CD8-positive, alpha-beta memory T cell (primary cell): ENCODE results near the gene KPNA1. TPM values are rescaled to one million over a fixed set of nuclear protein-coding genes. Genes with fewer than 3 reads are reported as not detected.
A peak's percentile ranks its signal among the peaks of the same experiment; 100 is the strongest.

Experiments used
- CTCF ChIA-PET: fragments of 350-600 bp; sonication (Branson Sonifier 250); formaldehyde crosslinking; loops from one replicate; lab custom pipeline; 2021; ENCODE audit warnings: antibody characterized with exemption; lab: Charles Lee
- POLR2A ChIA-PET: fragments of 350-600 bp; sonication (Branson Sonifier 250); formaldehyde crosslinking; loops from one replicate; lab custom pipeline; 2021; ENCODE audit warnings: antibody characterized with exemption; lab: Charles Lee
- DNase-seq, 5 donors: peaks; one replicate each; pipeline versions ENCODE4 v3.0.0 to v3.0.0-alpha.2; 2020 to 2022; ENCODE audit warnings: mixed read lengths in 1 of 5
- H3K27ac ChIP-seq: one replicate; pipeline ENCODE4 v1.7.0; 2013; ENCODE audit warnings: low read depth, mild to moderate bottlenecking, low read length, moderate library complexity
- H3K27me3 ChIP-seq: 2 replicates; pipeline ENCODE4 v1.7.0; 2013; ENCODE audit warnings: low read length, mild to moderate bottlenecking; ENCODE audit not compliant: insufficient read depth, poor library complexity, severe bottlenecking
- H3K36me3 ChIP-seq: 2 replicates; pipeline ENCODE4 v1.7.0; 2013; ENCODE audit warnings: mild to moderate bottlenecking, low read length, moderate library complexity; ENCODE audit not compliant: insufficient read depth
- H3K4me1 ChIP-seq: 2 replicates; pipeline ENCODE4 v1.7.0; 2013; ENCODE audit warnings: mild to moderate bottlenecking, low read length, moderate library complexity; ENCODE audit not compliant: insufficient read depth
- H3K4me3 ChIP-seq: 2 replicates; pipeline ENCODE4 v1.7.0; 2013; ENCODE audit warnings: mild to moderate bottlenecking, low read length
- H3K9me3 ChIP-seq: 2 replicates; pipeline ENCODE4 v1.7.0; 2013; ENCODE audit warnings: mild to moderate bottlenecking, low read length
- H3K27ac Mint-ChIP-seq, 8 donors: one replicate each; pipeline ENCODE4 v1.8.0; 2020 to 2021; ENCODE audit warnings: mixed read lengths in 8 of 8, mild to moderate bottlenecking in 6 of 8, inconsistent platforms in 3 of 8, moderate library complexity in 3 of 8
- H3K27me3 Mint-ChIP-seq, 2 donors: one replicate each; pipeline ENCODE4 v1.8.0; 2020 to 2021; ENCODE audit warnings: mixed read lengths in 2 of 2, mild to moderate bottlenecking in 1 of 2, moderate library complexity in 1 of 2
- H3K36me3 Mint-ChIP-seq, 3 donors: one replicate each; pipeline ENCODE4 v1.8.0; 2020 to 2021; ENCODE audit warnings: mixed read lengths in 3 of 3, inconsistent platforms in 1 of 3, mild to moderate bottlenecking in 1 of 3
- H3K4me1 Mint-ChIP-seq, 3 donors: one replicate each; pipeline ENCODE4 v1.8.0; 2020 to 2021; ENCODE audit warnings: mixed read lengths in 3 of 3, inconsistent platforms in 1 of 3, mild to moderate bottlenecking in 1 of 3
- H3K4me3 Mint-ChIP-seq, 7 donors: one replicate each; pipeline ENCODE4 v1.8.0; 2020 to 2021; ENCODE audit warnings: mixed read lengths in 7 of 7, mild to moderate bottlenecking in 6 of 7, moderate library complexity in 4 of 7, inconsistent platforms in 2 of 7
- H3K9me3 Mint-ChIP-seq, 5 donors: one replicate each; pipeline ENCODE4 v1.8.0; 2020 to 2022; ENCODE audit warnings: mixed read lengths in 5 of 5, mild to moderate bottlenecking in 3 of 5, moderate library complexity in 2 of 5, inconsistent platforms in 1 of 5
- polyA plus RNA-seq: library from polyadenylated mRNA; unstranded; fragments of 300-500 nt; fragmentation: Illumina TruSeq; gene quantifications from one replicate; pipeline ENCODE4 v1.2.3, GENCODE V29; 2021
- total RNA-seq, 2 experiments: library from RNA; stranded (reverse); gene quantifications; one replicate each; pipeline ENCODE4 v1.2.3, GENCODE V29; 2021

KPNA1 gene
- total and polyA plus RNA-seq, 3 experiments from 2014 or later, result 49.1 to 60.4 (median 58.6) TPM

DNA sequence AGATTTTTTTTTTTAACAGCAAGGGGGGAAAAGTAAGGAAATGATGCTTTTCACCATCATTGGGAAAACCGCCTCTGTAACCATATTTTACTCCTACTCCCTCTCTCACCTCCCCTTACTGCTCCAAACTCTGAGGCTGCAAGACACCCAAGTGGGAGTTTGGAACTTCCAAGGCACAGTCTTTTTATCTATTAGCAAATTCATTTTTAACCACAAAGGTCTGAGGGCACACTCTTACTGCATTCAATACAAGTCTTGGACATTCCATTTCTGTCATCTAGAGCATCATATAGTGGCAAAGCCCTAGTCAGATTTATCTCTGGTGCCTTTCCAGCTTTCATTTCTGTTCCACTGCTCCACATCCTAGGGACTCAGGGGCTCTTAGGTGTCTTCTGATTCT, 117.5 kb downstream of the KPNA1 start:
- Mint-ChIP-seq H3K4me1 (peaks cover 0 to 7% (median 7%) of the 10 kb centered on the region in 3 donors), H3K27ac (peak overlapping the region in 1 of 8 donors; percentile 61), H3K9me3 (no peaks in the 10 kb centered on the region), H3K36me3 (peaks cover 0 to 21% (median 1%) of the 10 kb centered on the region in 3 donors), H3K4me3 (no peak overlapping the region), H3K27me3 (no peaks in the 10 kb centered on the region)
- Histone ChIP-seq H3K27me3 (no peaks in the 10 kb centered on the region), H3K9me3 (no peaks in the 10 kb centered on the region), H3K36me3 (no peaks in the 10 kb centered on the region), H3K4me3 (no peak overlapping the region), H3K4me1 (no peaks in the 10 kb centered on the region), H3K27ac (no peak overlapping the region)
- POLR2A ChIA-PET, result no interaction called here
- no peak for DNase-seq
- CTCF ChIA-PET, result no interaction called here

DNA sequence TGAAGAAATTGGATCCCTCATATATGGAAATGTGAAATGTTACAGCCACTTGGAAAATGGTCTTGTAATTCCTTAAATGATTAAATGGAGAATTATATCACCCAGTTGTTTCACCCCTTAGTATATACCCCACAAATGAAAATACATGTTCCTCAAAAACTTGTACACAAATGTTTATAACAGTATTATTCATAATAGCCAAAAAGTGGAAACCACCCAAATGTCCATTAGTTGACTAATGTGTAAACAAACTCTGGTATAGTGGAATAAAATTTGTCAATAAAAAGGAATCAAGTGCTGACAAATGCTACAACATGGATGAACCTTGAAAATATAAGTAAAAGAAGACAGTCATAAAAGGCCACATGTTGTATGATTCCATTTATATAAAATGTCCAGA, 118.2 kb downstream of the KPNA1 start:
- H3K4me3 ChIP-seq, result no peak overlapping the region
- Mint-ChIP-seq H3K27me3 (no peaks in the 10 kb centered on the region), H3K27ac (no peak overlapping the region), H3K9me3 (no peaks in the 10 kb centered on the region), H3K4me1 (peaks cover 0 to 7% (median 7%) of the 10 kb centered on the region in 3 donors), H3K36me3 (peaks cover 0 to 20% (median 1%) of the 10 kb centered on the region in 3 donors), H3K4me3 (no peak overlapping the region)
- no peaks in the 10 kb centered on the region for H3K27me3 ChIP-seq
- no peak for DNase-seq
- no peaks in the 10 kb centered on the region for H3K36me3 ChIP-seq
- no peaks in the 10 kb centered on the region for H3K9me3 ChIP-seq
- H3K27ac ChIP-seq, result no peak overlapping the region
- POLR2A ChIA-PET, result no interaction called here
- CTCF ChIA-PET, result no interaction called here
- H3K4me1 ChIP-seq, result no peaks in the 10 kb centered on the region

DNA sequence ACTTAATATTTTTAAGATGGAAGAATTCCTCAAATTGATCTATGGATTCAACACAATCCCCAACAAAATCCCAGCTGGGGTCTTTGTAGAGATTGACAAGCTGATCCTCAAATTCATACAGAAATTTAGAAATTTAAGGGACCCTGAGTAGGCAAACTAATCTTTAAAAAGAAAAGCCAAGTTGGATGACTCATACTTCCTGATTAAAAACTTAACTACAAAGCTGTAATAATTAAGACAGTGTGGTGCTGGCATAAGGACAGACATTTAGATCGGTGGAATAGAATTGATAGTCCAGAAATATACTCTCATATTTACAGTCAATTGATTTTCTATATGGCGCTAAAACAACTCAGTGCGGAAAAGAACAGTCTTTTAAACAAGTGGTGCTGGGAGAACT, 119.2 kb downstream of the KPNA1 start:
- Mint-ChIP-seq H3K9me3 (no peaks in the 10 kb centered on the region), H3K27me3 (no peaks in the 10 kb centered on the region)
- POLR2A ChIA-PET, result interaction anchor here (0.7 kb wide), 1 partner anchor 489 kb away, joined by 3 read pairs; no protein-coding TSS in a partner anchor

DNA sequence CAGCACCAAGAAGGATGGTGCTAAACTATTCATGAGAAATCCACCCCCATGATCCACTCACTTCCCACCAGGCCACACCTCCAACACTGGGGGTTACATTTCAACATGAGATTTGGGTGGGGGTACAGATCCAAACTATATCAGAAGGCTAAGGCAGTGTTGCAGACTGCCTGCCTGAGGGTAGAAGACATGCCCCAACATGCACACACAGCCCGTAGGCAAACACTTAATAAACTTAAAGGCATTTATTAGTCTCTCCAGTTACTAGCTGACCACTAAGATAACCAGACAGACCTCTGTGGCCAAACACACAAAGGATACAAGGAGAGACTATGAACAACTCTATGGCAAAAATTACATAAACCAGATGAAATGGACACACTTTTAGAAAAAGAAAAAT, 120.6 kb downstream of the KPNA1 start:
- Histone ChIP-seq H3K27me3 (no peaks in the 10 kb centered on the region), H3K36me3 (no peaks in the 10 kb centered on the region), H3K9me3 (no peaks in the 10 kb centered on the region), H3K27ac (no peak overlapping the region), H3K4me1 (no peaks in the 10 kb centered on the region), H3K4me3 (no peak overlapping the region)
- CTCF ChIA-PET, result interaction anchor here (1.8 to 2.7 kb wide), 5 partner anchors 10 to 285 kb away, joined by 7 to 19 read pairs (median 9); partner anchors contain the start of genes FAM162A, MIX23, PARP14 and WDR5B
- POLR2A ChIA-PET, result no interaction called here
- Mint-ChIP-seq H3K4me1 (peaks cover 0 to 7% (median 5%) of the 10 kb centered on the region in 3 donors), H3K9me3 (no peaks in the 10 kb centered on the region), H3K27ac (peak overlapping the region in 1 of 8 donors; percentile 66), H3K36me3 (peaks cover 0 to 17% (median 0%) of the 10 kb centered on the region in 3 donors), H3K4me3 (no peak overlapping the region), H3K27me3 (no peaks in the 10 kb centered on the region)
- no peak for DNase-seq

More for the DNA sequence above, 119.2 kb downstream of the KPNA1 start:
- no peak for DNase-seq
- H3K4me1 Mint-ChIP-seq, result peaks cover 0 to 7% (median 5%) of the 10 kb centered on the region in 3 donors
- H3K27me3 ChIP-seq, result no peaks in the 10 kb centered on the region
- no peak overlapping the region for H3K27ac Mint-ChIP-seq
- H3K9me3 ChIP-seq, result no peaks in the 10 kb centered on the region
- H3K4me3 ChIP-seq, result no peak overlapping the region
- H3K4me1 ChIP-seq, result no peaks in the 10 kb centered on the region
- no peaks in the 10 kb centered on the region for H3K36me3 ChIP-seq
- CTCF ChIA-PET, result no interaction called here
- H3K4me3 Mint-ChIP-seq, result no peak overlapping the region
- H3K27ac ChIP-seq, result no peak overlapping the region
- peaks cover 0 to 20% (median 0%) of the 10 kb centered on the region in 3 donors for H3K36me3 Mint-ChIP-seq

DNA sequence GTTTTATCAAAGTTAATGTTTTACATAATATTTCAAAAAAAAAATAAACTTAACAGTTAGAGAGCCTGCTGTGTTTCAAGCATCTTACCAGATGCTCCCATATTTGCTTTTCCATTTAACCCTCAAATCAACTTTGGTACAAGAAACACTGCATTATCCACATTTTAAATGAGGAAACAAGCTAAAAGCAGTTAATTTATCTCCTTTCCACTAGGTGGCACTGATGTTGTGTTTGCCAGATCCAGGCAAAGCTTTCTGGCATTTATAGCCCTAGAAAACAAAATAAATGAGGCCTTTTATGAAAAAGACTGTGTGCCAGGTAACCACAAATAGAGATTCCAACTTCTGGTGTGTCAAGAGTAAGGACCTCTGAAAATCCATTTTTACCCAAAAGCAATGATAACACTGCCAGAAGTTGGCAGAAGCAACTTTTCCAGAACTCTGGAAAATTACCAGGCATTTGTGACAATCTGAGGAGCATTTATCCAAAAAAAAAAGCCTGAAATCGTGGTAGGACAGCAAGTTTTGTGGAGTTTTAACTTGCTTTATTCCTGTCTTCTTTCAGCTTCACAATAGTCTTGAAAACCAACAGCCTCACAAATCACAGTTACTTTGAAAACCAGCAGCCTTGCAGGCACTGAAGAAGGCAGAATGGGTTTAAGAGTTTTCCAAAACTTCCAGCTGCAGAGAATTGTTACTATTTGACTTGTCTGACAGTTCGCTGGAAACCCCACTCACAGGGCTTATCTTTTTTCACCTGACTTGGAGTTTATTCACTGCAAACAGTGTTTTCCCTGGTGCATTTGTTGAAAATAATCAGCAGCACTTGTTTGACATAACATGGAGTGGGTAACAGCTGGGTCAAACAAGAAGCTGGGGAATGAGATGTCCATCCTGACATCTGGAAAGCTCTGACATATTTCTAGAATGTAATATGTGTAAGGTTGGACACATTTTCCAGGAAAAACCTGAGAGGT, 121.6 kb downstream of the KPNA1 start:
- Histone ChIP-seq H3K36me3 (no peaks in the 10 kb centered on the region), H3K4me3 (no peak overlapping the region), H3K4me1 (no peaks in the 10 kb centered on the region), H3K27ac (no peak overlapping the region), H3K27me3 (no peaks in the 10 kb centered on the region), H3K9me3 (no peaks in the 10 kb centered on the region)
- peak in 2 of 5 donors; percentile 36 to 39 for DNase-seq
- Mint-ChIP-seq H3K36me3 (peaks cover 0 to 19% (median 3%) of the 10 kb centered on the region in 3 donors), H3K4me3 (no peak overlapping the region), H3K4me1 (peaks cover 4 to 14% (median 8%) of the 10 kb centered on the region in 3 donors), H3K27me3 (no peaks in the 10 kb centered on the region), H3K9me3 (no peaks in the 10 kb centered on the region), H3K27ac (no peak overlapping the region)
- ChIA-PET POLR2A (interaction anchor here (0.6 to 1.3 kb wide), 4 partner anchors 9 to 713 kb away, joined by 3 to 11 read pairs (median 4); partner anchors contain the start of genes FAM162A and WDR5B), CTCF (interaction anchor here (0.6 to 2.7 kb wide), 9 partner anchors 9 to 286 kb away, joined by 3 to 19 read pairs (median 7); partner anchors contain the start of genes FAM162A, MIX23, PARP14 and WDR5B)

DNA sequence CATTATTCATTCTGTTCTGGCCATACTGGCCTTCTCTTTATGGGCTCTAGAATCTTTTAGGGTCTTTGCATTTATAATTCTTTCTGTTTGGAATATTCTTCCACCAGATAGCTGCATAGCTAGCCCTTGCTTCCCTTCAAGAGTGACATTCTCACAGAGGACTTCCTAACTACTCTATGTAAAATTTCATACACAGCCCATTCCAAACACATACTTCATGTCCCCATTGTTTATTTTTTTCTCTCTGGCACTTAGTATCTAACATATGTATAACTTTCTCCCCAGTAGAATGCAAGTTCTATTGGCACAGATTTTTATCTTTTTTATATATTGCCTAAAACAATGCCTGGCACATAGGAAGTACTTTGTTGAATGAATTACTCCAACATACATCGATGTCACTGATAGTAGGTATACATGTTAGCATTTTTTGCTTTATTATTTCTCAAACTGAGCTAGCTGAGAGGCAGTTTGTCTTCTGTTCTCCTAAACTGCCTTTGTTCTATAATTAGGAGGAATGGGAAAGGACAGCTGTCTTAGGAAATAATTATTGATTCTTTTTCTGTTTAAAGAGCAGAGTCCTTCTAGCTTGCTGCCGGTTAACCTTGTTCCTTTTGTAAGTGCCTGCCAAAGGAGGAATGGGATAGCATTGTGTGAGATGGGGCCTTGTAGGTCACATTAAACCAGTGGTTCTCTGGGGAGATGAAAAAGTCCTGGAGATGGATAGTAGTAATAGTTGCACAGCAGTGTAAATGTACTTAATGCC, 122.9 kb downstream of the KPNA1 start:
- POLR2A ChIA-PET, result no interaction called here
- peaks cover 14 to 19% (median 17%) of the 10 kb centered on the region in 3 donors for H3K4me1 Mint-ChIP-seq
- H3K27me3 Mint-ChIP-seq, result no peaks in the 10 kb centered on the region

DNA sequence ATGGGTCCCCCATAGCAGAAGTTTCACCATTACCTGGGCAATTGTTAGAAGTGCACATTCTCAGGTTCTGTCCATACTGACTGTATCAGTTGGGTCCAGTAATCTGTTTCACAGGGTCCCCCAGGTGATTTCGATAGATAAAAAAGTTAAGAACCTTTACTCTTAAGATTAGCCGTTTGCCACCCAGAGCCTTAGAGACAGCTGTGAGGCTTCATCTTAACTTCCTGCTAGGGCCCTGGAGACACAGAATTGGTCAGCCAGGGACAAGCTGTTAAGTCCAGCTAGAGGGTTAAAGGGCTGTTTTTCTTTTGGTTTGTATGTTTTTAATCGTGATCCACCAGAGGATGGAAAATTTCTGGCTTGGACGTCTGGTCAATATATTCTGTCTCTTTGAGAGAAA, 124.1 kb downstream of the KPNA1 start:
- no peaks in the 10 kb centered on the region for H3K9me3 ChIP-seq
- H3K27me3 Mint-ChIP-seq, result no peaks in the 10 kb centered on the region
- no peak overlapping the region for H3K27ac Mint-ChIP-seq
- H3K4me3 ChIP-seq, result no peak overlapping the region
- peaks cover 16 to 28% (median 21%) of the 10 kb centered on the region in 3 donors for H3K4me1 Mint-ChIP-seq
- ChIA-PET CTCF (interaction anchor here (0.7 to 1.7 kb wide), 2 partner anchors 10 to 288 kb away, joined by 3 to 7 read pairs; no protein-coding TSS in a partner anchor), POLR2A (no interaction called here)
- DNase-seq, result no peak
- peaks cover 0 to 28% (median 8%) of the 10 kb centered on the region in 3 donors for H3K36me3 Mint-ChIP-seq
- H3K4me3 Mint-ChIP-seq, result no peak overlapping the region
- H3K36me3 ChIP-seq, result no peaks in the 10 kb centered on the region
- peaks cover 10% of the 10 kb centered on the region for H3K4me1 ChIP-seq
- no peaks in the 10 kb centered on the region for H3K9me3 Mint-ChIP-seq
- H3K27me3 ChIP-seq, result no peaks in the 10 kb centered on the region
- no peak overlapping the region for H3K27ac ChIP-seq

More for the DNA sequence above, 122.9 kb downstream of the KPNA1 start:
- Mint-ChIP-seq H3K4me3 (no peak overlapping the region), H3K36me3 (peaks cover 0 to 22% (median 8%) of the 10 kb centered on the region in 3 donors), H3K27ac (peak overlapping the region in 2 of 8 donors; percentile 13 to 17), H3K9me3 (no peaks in the 10 kb centered on the region)
- Histone ChIP-seq H3K27me3 (no peaks in the 10 kb centered on the region), H3K27ac (no peak overlapping the region), H3K4me3 (no peak overlapping the region), H3K9me3 (no peaks in the 10 kb centered on the region), H3K36me3 (no peaks in the 10 kb centered on the region), H3K4me1 (peaks cover 4% of the 10 kb centered on the region)
- no peak for DNase-seq
- CTCF ChIA-PET, result interaction anchor here (1.3 to 2.7 kb wide), 3 partner anchors 9 to 288 kb away, joined by 3 to 18 read pairs (median 7); partner anchors contain the start of genes MIX23 and PARP14
